GM18873 (cell line): ENCODE data around the gene RNF135.
"Not testable (repeated sequence)": the region's sequence is repeated elsewhere in the genome, so short reads cannot be mapped to it uniquely, and the experiment has no call there.

Experiments
- ATAC-seq: cut with Tn5 transposase; IDR thresholded peaks from one replicate; pipeline ENCODE4 v1.9.1; 2021; ENCODE audit warnings: mild to moderate bottlenecking, moderate library complexity, moderate number of reproducible peaks; ENCODE audit not compliant: unreplicated experiment, low FRiP score

Gene RNF135

GRCh38 chr17:30996486-30996885 lies 25.6 kb downstream of the RNF135 start:
- ATAC-seq = no peak

GRCh38 chr17:30997270-30997669 lies 26.4 kb downstream of the RNF135 start:
- no peak for ATAC-seq

- ATAC-seq = no peak
Measured at GRCh38 chr17:30997842-30998241, 27.0 kb downstream of the RNF135 start.

- ATAC-seq = no peak
Measured at GRCh38 chr17:31002047-31002446, 31.2 kb downstream of the RNF135 start.

GRCh38 chr17:31003225-31003866 lies 32.5 kb downstream of the RNF135 start:
- no peak for ATAC-seq

GRCh38 chr17:31004160-31004559 lies 33.3 kb downstream of the RNF135 start:
- no peak for ATAC-seq

GRCh38 chr17:31007695-31008373 lies 37.0 kb downstream of the RNF135 start:
- no peak for ATAC-seq

GRCh38 chr17:31008374-31009041 lies 37.7 kb downstream of the RNF135 start:
- ATAC-seq = no peak

- not testable (repeated sequence) for ATAC-seq
Measured at GRCh38 chr17:31009042-31009702, 38.3 kb downstream of the RNF135 start.

GRCh38 chr17:31010014-31010413 lies 39.2 kb downstream of the RNF135 start:
- not testable (repeated sequence) for ATAC-seq

- no peak for ATAC-seq
Measured at GRCh38 chr17:31013844-31014243, 43.0 kb downstream of the RNF135 start.

- ATAC-seq = no peak
Measured at GRCh38 chr17:31015639-31016038, 44.8 kb downstream of the RNF135 start.

GRCh38 chr17:31019004-31019403 lies 48.2 kb downstream of the RNF135 start:
- ATAC-seq = no peak

GRCh38 chr17:31023171-31023570 lies 52.3 kb downstream of the RNF135 start:
- ATAC-seq = not testable (repeated sequence)

GRCh38 chr17:31031841-31032240 lies 61.0 kb downstream of the RNF135 start:
- ATAC-seq = no peak

GRCh38 chr17:31035611-31036010 lies 64.8 kb downstream of the RNF135 start:
- ATAC-seq = not testable (repeated sequence)

- not testable (repeated sequence) for ATAC-seq
Measured at GRCh38 chr17:31040837-31041236, 70.0 kb downstream of the RNF135 start.

- not testable (repeated sequence) for ATAC-seq
Measured at GRCh38 chr17:31042378-31042777, 71.5 kb downstream of the RNF135 start.

GRCh38 chr17:31046856-31047425 lies 76.1 kb downstream of the RNF135 start:
- ATAC-seq = not testable (repeated sequence)

GRCh38 chr17:31048142-31048541 lies 77.3 kb downstream of the RNF135 start:
- no peak for ATAC-seq

- no peak for ATAC-seq
Measured at GRCh38 chr17:31048780-31049179, 77.9 kb downstream of the RNF135 start.
